Cardiac muscle cell (in vitro differentiated cells and primary cell): ENCODE data around the gene PODN. TPM values are rescaled to one million over a fixed set of nuclear protein-coding genes. Genes with fewer than 3 reads are reported as not detected.

Experiments used
- DNase-seq, 2 donors: peaks; one replicate each; pipeline versions ENCODE4 v3.0.0 to v3.0.0-alpha.2; 2010 to 2017; ENCODE audit warnings: low read depth in 1 of 2, low spot score in 1 of 2
- H3K27ac ChIP-seq: fragments of 200-600 bp; sonication (generic); 2 replicates; pipeline ENCODE4 v1.5.1; 2016
- H3K27me3 ChIP-seq: fragments of 200-600 bp; sonication (generic); 2 replicates; pipeline ENCODE4 v1.6.0; 2016; ENCODE audit warnings: control low read depth
- H3K36me3 ChIP-seq: fragments of 200-600 bp; sonication (generic); 2 replicates; pipeline ENCODE4 v1.5.1; 2016; ENCODE audit warnings: control low read depth
- H3K4me1 ChIP-seq: fragments of 200-600 bp; sonication (generic); 2 replicates; pipeline ENCODE4 v1.8.1; 2017; ENCODE audit warnings: low read depth, mild to moderate bottlenecking, mixed run types
- H3K4me3 ChIP-seq: fragments of 200-600 bp; sonication (generic); 2 replicates; pipeline ENCODE4 v1.5.1; 2016; ENCODE audit warnings: mild to moderate bottlenecking
- H3K9me3 ChIP-seq: fragments of 200-600 bp; sonication (generic); 2 replicates; pipeline ENCODE4 v1.5.1; 2017; ENCODE audit warnings: low read depth, mild to moderate bottlenecking, control low read depth
- polyA plus RNA-seq: library from polyadenylated mRNA; unstranded; fragments of >200 nt; fragmentation: Nextera tagmentation; extraction: Ambion mirVana; gene quantifications from 2 replicates; pipeline ENCODE4 v1.2.1, GENCODE V29; 2016
- total RNA-seq: library from RNA; depleted of rRNA; stranded (reverse); fragments of >200 nt; gene quantifications from 2 replicates; pipeline ENCODE4 v1.2.3, GENCODE V29; 2016
- TF ChIP-seq, protein P1 (sequence below): IDR thresholded peaks from 2 replicates; pipeline ENCODE4 v1.5.1; 2012; ENCODE audit warnings: low read depth, mild to moderate bottlenecking, low read length

Gene PODN
- total and polyA plus RNA-seq, 2 experiments from 2014 or later: 2.8 to 6.5 TPM

DNA sequence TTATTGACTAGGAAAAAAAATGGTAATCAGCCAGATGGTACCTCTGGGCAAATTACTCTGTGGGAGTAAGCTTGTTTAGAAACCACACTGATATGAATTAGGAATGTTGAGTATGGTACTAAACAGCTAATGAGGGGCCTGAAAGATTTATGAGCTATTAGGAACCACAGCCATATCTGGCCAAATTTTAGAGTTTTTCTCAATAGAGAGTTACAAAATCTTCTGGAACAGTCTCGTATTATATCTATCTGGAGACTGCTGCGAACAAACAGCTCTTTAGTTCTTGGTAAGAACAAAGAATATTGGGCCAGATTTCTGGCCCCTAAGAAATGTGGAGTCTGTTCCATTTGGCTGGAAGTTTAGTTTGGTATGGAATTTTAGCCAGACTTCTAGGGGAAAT is 4.9 kb upstream of the PODN start:
- peak in 1 of 2 donors; percentile 66 for DNase-seq
- H3K4me1 ChIP-seq: peaks cover 5% of the 10 kb centered on the region
- TF ChIP-seq, protein P1, sequence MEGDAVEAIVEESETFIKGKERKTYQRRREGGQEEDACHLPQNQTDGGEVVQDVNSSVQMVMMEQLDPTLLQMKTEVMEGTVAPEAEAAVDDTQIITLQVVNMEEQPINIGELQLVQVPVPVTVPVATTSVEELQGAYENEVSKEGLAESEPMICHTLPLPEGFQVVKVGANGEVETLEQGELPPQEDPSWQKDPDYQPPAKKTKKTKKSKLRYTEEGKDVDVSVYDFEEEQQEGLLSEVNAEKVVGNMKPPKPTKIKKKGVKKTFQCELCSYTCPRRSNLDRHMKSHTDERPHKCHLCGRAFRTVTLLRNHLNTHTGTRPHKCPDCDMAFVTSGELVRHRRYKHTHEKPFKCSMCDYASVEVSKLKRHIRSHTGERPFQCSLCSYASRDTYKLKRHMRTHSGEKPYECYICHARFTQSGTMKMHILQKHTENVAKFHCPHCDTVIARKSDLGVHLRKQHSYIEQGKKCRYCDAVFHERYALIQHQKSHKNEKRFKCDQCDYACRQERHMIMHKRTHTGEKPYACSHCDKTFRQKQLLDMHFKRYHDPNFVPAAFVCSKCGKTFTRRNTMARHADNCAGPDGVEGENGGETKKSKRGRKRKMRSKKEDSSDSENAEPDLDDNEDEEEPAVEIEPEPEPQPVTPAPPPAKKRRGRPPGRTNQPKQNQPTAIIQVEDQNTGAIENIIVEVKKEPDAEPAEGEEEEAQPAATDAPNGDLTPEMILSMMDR: no peak
- no peaks in the 10 kb centered on the region for H3K9me3 ChIP-seq
- H3K27me3 ChIP-seq: peaks cover 46% of the 10 kb centered on the region
- H3K36me3 ChIP-seq: no peaks in the 10 kb centered on the region
- H3K4me3 ChIP-seq: no peak overlapping the region
- no peak overlapping the region for H3K27ac ChIP-seq

DNA sequence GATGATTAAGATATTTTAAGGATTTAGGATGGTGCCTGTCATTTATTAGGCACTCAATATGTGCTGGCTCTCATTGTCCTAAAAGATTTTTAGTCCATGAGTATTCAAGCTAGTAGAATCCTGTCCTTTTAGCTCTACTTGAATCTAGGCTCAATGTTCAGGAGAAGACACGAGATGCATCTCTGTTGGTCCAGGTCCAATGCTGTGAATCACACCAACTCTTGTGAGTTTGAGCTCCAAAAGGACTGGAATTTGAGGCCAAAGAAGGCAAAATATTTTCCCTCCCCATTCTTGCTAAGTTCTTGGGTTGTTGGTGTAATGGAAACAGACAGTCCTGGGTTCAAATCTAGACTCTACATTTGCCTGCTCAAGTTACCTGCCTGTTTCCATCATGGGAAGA is 1.4 kb upstream of the PODN start:
- Histone ChIP-seq H3K4me3 (no peak overlapping the region), H3K36me3 (no peaks in the 10 kb centered on the region), H3K27ac (no peak overlapping the region), H3K4me1 (peaks cover 5% of the 10 kb centered on the region), H3K27me3 (peaks cover 75% of the 10 kb centered on the region), H3K9me3 (no peaks in the 10 kb centered on the region)
- peak in 1 of 2 donors; percentile 69 for DNase-seq
- TF ChIP-seq, protein P1: no peak

DNA sequence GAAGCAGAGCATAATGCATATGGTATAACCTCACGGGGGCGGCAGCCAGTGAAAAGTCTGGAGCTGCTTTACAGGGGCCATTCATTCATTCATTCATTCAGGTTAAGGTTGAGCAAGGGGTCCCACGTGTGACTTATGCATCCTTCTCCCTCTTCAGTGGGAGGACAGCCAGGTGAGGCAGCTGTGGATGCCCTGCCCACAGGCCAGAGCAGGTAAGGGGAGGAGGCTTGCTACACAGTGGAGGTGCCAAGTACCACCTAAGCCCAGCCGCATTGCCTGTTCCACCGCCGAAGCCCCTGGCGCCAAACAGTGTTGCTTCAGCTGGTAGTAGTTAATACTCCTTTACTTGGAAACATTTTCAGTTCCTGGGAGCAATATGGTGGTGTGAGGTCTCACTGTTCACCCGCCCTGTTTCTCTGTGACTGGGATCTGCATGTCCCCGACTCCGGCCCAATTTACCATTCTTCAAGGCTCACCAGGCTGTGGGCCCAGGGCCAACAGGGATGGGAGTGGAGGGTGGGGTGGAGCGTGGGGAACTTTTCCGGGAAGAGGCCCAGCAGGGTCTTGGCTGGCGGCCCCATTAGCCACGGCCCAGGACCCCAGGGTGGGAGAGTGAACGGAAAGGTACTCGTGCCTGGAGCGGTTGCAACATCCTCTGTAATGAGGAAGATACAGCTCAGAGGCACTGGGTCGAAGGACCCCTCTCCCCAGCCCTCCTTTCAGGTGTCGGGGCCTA is 722 bp upstream of the PODN start:
- no peak overlapping the region for H3K27ac ChIP-seq
- peak overlapping the region; percentile 32 for H3K4me3 ChIP-seq
- no peaks in the 10 kb centered on the region for H3K9me3 ChIP-seq
- H3K4me1 ChIP-seq: peaks cover 5% of the 10 kb centered on the region
- TF ChIP-seq, protein P1: no peak
- DNase-seq: peak in 1 of 2 donors; percentile 72
- H3K36me3 ChIP-seq: no peaks in the 10 kb centered on the region
- H3K27me3 ChIP-seq: peaks cover 75% of the 10 kb centered on the region

DNA sequence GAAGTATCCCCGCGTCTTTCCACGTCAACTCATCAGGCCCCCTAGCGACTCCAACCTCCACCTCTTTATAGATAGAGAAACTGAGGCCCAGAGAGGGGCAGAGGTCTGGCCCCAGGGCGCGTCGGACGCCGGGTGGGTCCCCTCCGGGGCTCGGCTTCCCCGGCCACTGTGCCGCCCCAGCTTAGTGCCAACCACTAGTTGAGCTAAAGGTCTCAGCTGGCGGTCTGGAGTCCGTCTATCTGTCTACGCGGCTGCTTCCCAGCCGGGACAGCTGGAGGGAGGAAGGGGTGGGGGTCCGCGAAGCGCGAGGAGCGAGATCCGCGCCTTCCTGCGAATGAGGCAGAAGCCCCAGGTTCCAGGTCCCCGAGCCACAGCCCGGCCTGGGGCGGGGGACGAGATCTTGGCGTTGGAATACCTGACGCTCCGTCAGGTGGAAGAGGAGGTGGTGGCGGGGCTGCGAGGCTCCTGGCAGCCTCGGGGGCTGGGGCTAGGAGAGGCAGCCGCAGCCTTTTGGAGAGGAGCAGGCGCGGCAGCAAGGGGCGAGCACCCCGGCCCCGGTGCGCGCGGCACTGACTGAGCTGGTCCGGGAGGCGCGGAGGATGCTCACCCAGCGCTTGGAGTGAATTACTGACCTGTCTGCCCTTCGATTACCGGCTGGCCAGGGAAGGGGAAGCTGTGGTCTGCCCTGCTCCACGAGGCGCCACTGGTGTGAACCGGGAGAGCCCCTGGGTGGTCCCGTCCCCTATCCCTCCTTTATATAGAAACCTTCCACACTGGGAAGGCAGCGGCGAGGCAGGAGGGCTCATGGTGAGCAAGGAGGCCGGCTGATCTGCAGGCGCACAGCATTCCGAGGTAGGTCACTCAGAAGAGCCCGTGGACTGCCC is 937 bp downstream of the PODN start:
- Histone ChIP-seq H3K4me1 (peaks cover 5% of the 10 kb centered on the region), H3K36me3 (no peaks in the 10 kb centered on the region), H3K27me3 (peaks cover 70% of the 10 kb centered on the region), H3K27ac (no peak overlapping the region), H3K9me3 (no peaks in the 10 kb centered on the region), H3K4me3 (peak overlapping the region; percentile 32)
- peak in 1 of 2 donors; percentile 28 for DNase-seq
- TF ChIP-seq, protein P1: no peak

- no peak for DNase-seq
- Histone ChIP-seq H3K27me3 (peaks cover 60% of the 10 kb centered on the region), H3K36me3 (no peaks in the 10 kb centered on the region), H3K4me1 (peaks cover 5% of the 10 kb centered on the region), H3K27ac (no peak overlapping the region), H3K4me3 (no peak overlapping the region), H3K9me3 (no peaks in the 10 kb centered on the region)
- TF ChIP-seq, protein P1: no peak
Observed at GRCh38 chr1:53063744-53064515, 1.9 kb downstream of the PODN start.
